Type B pancreatic cell (in vitro differentiated cells): ENCODE data around the gene CIC. TPM values are rescaled to one million over a fixed set of nuclear protein-coding genes. Genes with fewer than 3 reads are reported as not detected.

Experiments
- DNase-seq: peaks from one replicate; pipeline ENCODE4 v3.0.0; 2021; ENCODE audit warnings: mixed read lengths; ENCODE audit not compliant: unreplicated experiment; ENCODE audit errors: extremely low spot score
- H3K27ac Mint-ChIP-seq: 2 replicates; pipeline ENCODE4 v1.8.0; 2021; ENCODE audit warnings: mild to moderate bottlenecking, mixed read lengths
- H3K27me3 Mint-ChIP-seq: 2 replicates; pipeline ENCODE4 v1.8.0; 2021; ENCODE audit warnings: mixed read lengths
- H3K36me3 Mint-ChIP-seq: 2 replicates; pipeline ENCODE4 v1.8.0; 2021; ENCODE audit warnings: mixed read lengths
- H3K4me1 Mint-ChIP-seq: one replicate; pipeline ENCODE4 v1.8.0; 2021; ENCODE audit warnings: mixed read lengths; ENCODE audit not compliant: unreplicated experiment
- H3K4me3 Mint-ChIP-seq: 2 replicates; pipeline ENCODE4 v1.8.0; 2021; ENCODE audit warnings: mild to moderate bottlenecking, mixed read lengths
- H3K9me3 Mint-ChIP-seq: 2 replicates; pipeline ENCODE4 v1.8.0; 2021; ENCODE audit warnings: mixed read lengths
- CTCF ChIP-seq: fragments of 200-600 bp; sonication (generic); conservative IDR thresholded peaks from 2 replicates; pipeline ENCODE4 v1.5.0; 2021; ENCODE audit warnings: antibody characterized with exemption, mild to moderate bottlenecking
- total RNA-seq: library from RNA; stranded (reverse); gene quantifications from 2 replicates; pipeline ENCODE4 v1.2.1, GENCODE V29; 2021; ENCODE audit warnings: low replicate concordance

CIC gene
- total RNA-seq, 1 donor from 2014 or later, result 70.3 TPM

DNA sequence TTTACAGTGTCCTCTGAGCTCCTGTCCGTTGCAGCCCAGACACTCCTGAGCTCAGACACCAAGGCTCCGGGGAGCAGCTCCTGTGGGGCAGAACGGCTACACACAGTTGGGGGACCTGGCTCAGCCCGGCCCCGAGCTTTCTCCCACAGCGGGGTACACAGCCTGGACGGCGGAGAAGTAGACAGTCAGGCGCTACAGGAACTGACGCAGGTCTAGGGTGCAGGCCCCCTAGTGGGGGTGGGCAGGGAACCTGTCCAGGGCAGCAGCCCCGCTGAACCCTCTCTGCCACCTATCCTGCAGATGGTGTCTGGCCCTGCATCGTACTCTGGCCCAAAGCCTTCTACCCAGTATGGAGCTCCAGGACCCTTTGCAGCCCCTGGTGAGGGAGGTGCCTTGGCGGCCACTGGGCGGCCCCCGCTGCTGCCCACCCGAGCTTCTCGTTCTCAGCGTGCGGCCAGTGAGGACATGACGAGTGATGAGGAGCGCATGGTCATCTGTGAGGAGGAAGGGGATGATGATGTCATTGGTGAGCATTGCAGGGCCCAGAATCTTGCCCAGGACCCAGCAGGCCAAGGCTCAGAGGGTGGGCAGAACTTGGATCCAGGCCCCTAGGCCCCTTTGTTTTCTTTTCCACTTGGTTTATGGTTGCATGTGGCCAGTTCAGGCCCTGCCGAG, 20.0 kb downstream of the CIC start:
- Mint-ChIP-seq H3K36me3 (peaks cover 5% of the 10 kb centered on the region), H3K27ac (no peak overlapping the region), H3K4me1 (peaks cover 22% of the 10 kb centered on the region), H3K4me3 (no peak overlapping the region), H3K27me3 (no peaks in the 10 kb centered on the region), H3K9me3 (no peaks in the 10 kb centered on the region)
- DNase-seq, result no peak
- TF ChIP-seq CTCF, result peak; percentile 16

DNA sequence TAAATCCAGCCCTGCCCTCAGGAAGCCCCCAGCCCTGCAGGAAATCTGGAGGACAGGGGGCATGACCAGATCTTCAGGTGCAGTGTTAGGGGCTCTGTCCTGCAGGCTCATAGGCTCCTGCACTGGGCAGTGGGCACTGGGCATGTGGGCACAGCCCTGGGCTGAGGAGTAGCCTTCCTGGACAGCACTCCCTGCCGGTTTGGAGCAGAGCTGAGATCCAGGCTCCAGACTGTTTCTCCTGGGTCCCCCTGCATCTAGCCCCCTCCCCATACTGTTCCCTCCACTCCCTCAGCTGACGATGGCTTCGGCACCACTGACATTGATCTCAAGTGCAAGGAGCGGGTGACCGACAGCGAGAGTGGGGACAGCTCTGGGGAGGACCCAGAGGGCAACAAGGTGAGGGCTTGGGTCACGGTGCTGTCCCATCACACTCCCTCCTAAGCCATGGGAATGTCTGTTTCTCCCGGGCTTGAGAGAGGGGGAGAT, 20.5 kb downstream of the CIC start:
- Mint-ChIP-seq H3K27ac (no peak overlapping the region), H3K4me3 (no peak overlapping the region), H3K27me3 (no peaks in the 10 kb centered on the region), H3K36me3 (peaks cover 5% of the 10 kb centered on the region), H3K9me3 (no peaks in the 10 kb centered on the region), H3K4me1 (peaks cover 22% of the 10 kb centered on the region)
- no peak for DNase-seq
- TF ChIP-seq CTCF, result no peak

GRCh38 chr19:42290136-42290522, 21.1 kb downstream of the CIC start:
- no peaks in the 10 kb centered on the region for H3K9me3 Mint-ChIP-seq
- no peak for DNase-seq
- H3K27ac Mint-ChIP-seq, result no peak overlapping the region
- H3K4me1 Mint-ChIP-seq, result peaks cover 16% of the 10 kb centered on the region
- TF ChIP-seq CTCF, result no peak
- H3K36me3 Mint-ChIP-seq, result peaks cover 5% of the 10 kb centered on the region
- no peak overlapping the region for H3K4me3 Mint-ChIP-seq
- H3K27me3 Mint-ChIP-seq, result no peaks in the 10 kb centered on the region

DNA sequence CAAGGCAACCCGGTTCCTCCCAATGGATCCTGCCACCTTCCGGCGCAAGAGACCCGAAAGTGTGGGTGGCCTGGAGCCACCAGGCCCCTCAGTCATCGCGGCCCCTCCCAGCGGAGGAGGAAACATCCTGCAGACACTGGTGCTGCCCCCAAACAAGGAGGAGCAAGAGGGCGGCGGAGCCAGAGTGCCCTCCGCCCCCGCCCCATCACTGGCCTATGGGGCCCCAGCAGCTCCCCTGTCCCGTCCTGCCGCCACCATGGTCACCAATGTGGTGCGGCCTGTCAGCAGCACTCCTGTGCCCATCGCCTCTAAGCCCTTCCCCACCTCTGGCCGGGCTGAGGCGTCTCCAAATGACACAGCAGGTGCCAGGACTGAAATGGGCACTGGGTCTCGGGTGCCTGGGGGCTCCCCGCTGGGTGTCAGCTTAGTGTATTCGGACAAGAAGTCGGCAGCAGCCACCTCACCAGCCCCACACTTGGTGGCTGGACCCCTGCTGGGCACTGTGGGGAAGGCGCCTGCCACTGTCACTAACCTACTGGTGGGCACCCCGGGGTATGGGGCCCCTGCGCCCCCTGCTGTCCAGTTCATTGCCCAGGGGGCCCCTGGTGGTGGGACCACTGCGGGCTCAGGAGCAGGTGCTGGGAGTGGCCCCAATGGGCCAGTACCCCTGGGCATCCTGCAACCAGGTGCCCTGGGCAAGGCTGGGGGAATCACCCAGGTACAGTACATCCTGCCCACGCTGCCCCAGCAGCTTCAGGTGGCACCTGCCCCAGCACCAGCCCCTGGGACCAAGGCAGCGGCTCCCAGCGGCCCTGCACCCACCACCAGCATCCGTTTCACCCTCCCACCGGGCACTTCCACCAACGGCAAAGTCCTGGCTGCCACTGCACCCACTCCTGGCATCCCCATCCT, 21.7 kb downstream of the CIC start:
- Mint-ChIP-seq H3K4me3 (no peak overlapping the region), H3K27me3 (no peaks in the 10 kb centered on the region), H3K4me1 (peaks cover 14% of the 10 kb centered on the region), H3K9me3 (no peaks in the 10 kb centered on the region), H3K27ac (peak overlapping the region; percentile 76), H3K36me3 (peaks cover 5% of the 10 kb centered on the region)
- TF ChIP-seq CTCF, result peak; percentile 67
- DNase-seq, result no peak

DNA sequence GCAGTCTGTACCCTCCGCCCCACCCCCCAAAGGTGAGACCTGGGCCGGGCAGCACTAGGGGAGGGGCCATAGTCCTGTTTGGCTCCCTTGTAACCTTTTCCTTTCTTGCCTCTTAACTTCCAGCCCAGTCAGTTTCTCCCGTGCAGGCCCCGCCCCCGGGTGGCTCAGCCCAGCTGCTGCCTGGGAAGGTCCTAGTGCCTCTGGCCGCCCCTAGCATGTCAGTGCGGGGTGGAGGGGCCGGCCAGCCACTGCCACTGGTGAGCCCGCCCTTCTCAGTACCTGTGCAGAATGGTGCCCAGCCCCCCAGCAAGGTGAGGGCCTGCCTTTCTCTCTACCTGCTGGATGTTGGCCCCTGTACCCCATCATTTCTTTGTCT, 22.4 kb downstream of the CIC start:
- H3K4me3 Mint-ChIP-seq, result peak overlapping the region; percentile 24
- peaks cover 5% of the 10 kb centered on the region for H3K36me3 Mint-ChIP-seq
- peaks cover 8% of the 10 kb centered on the region for H3K4me1 Mint-ChIP-seq
- TF ChIP-seq CTCF, result no peak
- no peaks in the 10 kb centered on the region for H3K27me3 Mint-ChIP-seq
- DNase-seq, result no peak
- H3K27ac Mint-ChIP-seq, result peak overlapping the region; percentile 76
- no peaks in the 10 kb centered on the region for H3K9me3 Mint-ChIP-seq
